ENCODE measurements around the gene CALHM3.

Gene CALHM3

GRCh38 chr10:103451091-103451813 lies 27.8 kb downstream of the CALHM3 start:
- H3K4me2 ChIP-seq, result peak overlapping the region; percentile 100
- peaks cover 37% of the 10 kb centered on the region for H3K36me3 ChIP-seq
- peak overlapping the region; percentile 84 for H3K9ac ChIP-seq
- peak overlapping the region; percentile 83 for H3K4me3 ChIP-seq
- H3K27me3 ChIP-seq, result no peaks in the 10 kb centered on the region
- peaks cover 36% of the 10 kb centered on the region for H4K20me1 ChIP-seq
- H3K9me3 ChIP-seq, result no peaks in the 10 kb centered on the region
- H3K27ac ChIP-seq, result peak overlapping the region; percentile 84
- no peak for TF ChIP-seq Cebpa-rat (IDR thresholded peaks at IDR 0.05)
- H3K4me1 ChIP-seq, result peaks cover 68% of the 10 kb centered on the region

GRCh38 chr10:103450201-103450695 lies 28.8 kb downstream of the CALHM3 start:
- peak overlapping the region; percentile 100 for H3K4me2 ChIP-seq
- H3K27ac ChIP-seq, result peak overlapping the region; percentile 84
- peaks cover 46% of the 10 kb centered on the region for H4K20me1 ChIP-seq
- peaks cover 47% of the 10 kb centered on the region for H3K36me3 ChIP-seq
- no peaks in the 10 kb centered on the region for H3K27me3 ChIP-seq
- H3K4me3 ChIP-seq, result peak overlapping the region; percentile 83
- no peaks in the 10 kb centered on the region for H3K9me3 ChIP-seq
- TF ChIP-seq Cebpa-rat (IDR thresholded peaks at IDR 0.05), result no peak
- H3K9ac ChIP-seq, result peak overlapping the region; percentile 84
- peaks cover 68% of the 10 kb centered on the region for H3K4me1 ChIP-seq

- Histone ChIP-seq H3K27ac (peak overlapping the region; percentile 84), H3K27me3 (no peaks in the 10 kb centered on the region), H3K36me3 (peaks cover 55% of the 10 kb centered on the region), H4K20me1 (peaks cover 53% of the 10 kb centered on the region), H3K4me1 (peaks cover 68% of the 10 kb centered on the region), H3K4me2 (peak overlapping the region; percentile 100), H3K4me3 (0 out of 2 replicates have a peak overlapping the region, but pooled peaks have one; percentile 16), H3K9ac (0 out of 2 replicates have a peak overlapping the region, but pooled peaks have one; percentile 84), H3K9me3 (no peaks in the 10 kb centered on the region)
- TF ChIP-seq Cebpa-rat (IDR thresholded peaks at IDR 0.05), result no peak
Measured at GRCh38 chr10:103449208-103450144, 29.6 kb downstream of the CALHM3 start.

GRCh38 chr10:103448746-103449145 lies 30.3 kb downstream of the CALHM3 start:
- H3K36me3 ChIP-seq, result peaks cover 62% of the 10 kb centered on the region
- 0 out of 2 replicates have a peak overlapping the region, but pooled peaks have one; percentile 2 for H3K27ac ChIP-seq
- H3K4me2 ChIP-seq, result peak overlapping the region; percentile 100

DNA sequence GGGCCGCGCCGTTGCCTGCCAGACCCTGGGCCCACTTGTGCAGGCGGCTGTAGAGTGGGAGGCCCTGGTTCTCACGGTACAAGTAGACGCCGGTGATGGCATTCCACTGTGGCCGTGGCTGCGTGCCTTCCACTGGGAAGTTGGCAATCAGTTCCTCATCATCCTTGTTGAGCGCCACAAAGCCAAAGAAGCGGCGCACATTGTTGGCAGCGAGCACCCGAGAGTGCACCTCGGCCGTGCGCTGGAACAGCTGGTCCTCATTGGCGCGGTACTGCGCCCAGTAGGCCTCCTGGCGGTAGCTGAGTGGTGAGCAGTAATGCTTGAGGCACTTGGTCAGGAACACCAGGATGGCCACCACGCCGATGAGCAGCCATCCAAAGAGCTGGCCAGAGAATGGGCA lies 31.9 kb downstream of the CALHM3 start:
- no peak for TF ChIP-seq Cebpa-rat (IDR thresholded peaks at IDR 0.05)

More at GRCh38 chr10:103448746-103449145, 30.3 kb downstream of the CALHM3 start:
- Histone ChIP-seq H4K20me1 (peaks cover 60% of the 10 kb centered on the region), H3K27me3 (no peaks in the 10 kb centered on the region), H3K4me1 (peaks cover 63% of the 10 kb centered on the region), H3K9me3 (no peaks in the 10 kb centered on the region), H3K4me3 (no peak overlapping the region), H3K9ac (no peak overlapping the region)
- no peak for TF ChIP-seq Cebpa-rat (IDR thresholded peaks at IDR 0.05)

GRCh38 chr10:103445767-103446567 lies 33.1 kb downstream of the CALHM3 start:
- Histone ChIP-seq H3K4me2 (no peak overlapping the region), H3K4me1 (peaks cover 41% of the 10 kb centered on the region), H4K20me1 (peaks cover 64% of the 10 kb centered on the region)

More for the DNA sequence above, 31.9 kb downstream of the CALHM3 start:
- no peaks in the 10 kb centered on the region for H3K9me3 ChIP-seq
- peak overlapping the region; percentile 42 for H3K4me2 ChIP-seq
- H3K4me1 ChIP-seq, result peaks cover 51% of the 10 kb centered on the region
- no peaks in the 10 kb centered on the region for H3K27me3 ChIP-seq
- H3K9ac ChIP-seq, result no peak overlapping the region
- H3K4me3 ChIP-seq, result no peak overlapping the region
- H3K27ac ChIP-seq, result 0 out of 2 replicates have a peak overlapping the region, but pooled peaks have one; percentile 22
- H4K20me1 ChIP-seq, result peaks cover 64% of the 10 kb centered on the region
- peaks cover 78% of the 10 kb centered on the region for H3K36me3 ChIP-seq

DNA sequence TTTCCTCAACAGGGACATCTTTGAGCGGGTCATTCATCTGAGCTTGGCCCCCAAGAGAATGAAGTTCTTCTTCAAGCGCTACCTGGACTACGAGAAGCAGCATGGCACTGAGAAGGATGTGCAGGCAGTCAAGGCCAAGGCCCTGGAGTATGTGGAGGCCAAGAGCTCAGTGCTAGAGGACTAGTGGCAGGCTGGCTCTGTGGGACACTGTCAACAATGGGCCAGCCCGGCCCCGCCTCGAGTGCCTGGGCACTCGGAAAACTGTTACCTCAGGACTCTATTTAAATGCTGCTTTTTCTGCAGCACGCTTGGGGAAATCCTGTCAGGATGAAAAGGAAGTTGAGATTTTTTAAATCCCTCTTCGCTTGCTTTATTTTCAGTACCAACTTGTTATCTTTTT lies 33.7 kb downstream of the CALHM3 start:
- peaks cover 35% of the 10 kb centered on the region for H3K4me1 ChIP-seq
- H3K27me3 ChIP-seq, result no peaks in the 10 kb centered on the region
- peaks cover 62% of the 10 kb centered on the region for H4K20me1 ChIP-seq
- H3K9ac ChIP-seq, result no peak overlapping the region
- no peak overlapping the region for H3K4me3 ChIP-seq
- no peak for TF ChIP-seq Cebpa-rat (IDR thresholded peaks at IDR 0.05)
- no peak overlapping the region for H3K4me2 ChIP-seq
- peaks cover 96% of the 10 kb centered on the region for H3K36me3 ChIP-seq
- H3K27ac ChIP-seq, result no peak overlapping the region
- no peaks in the 10 kb centered on the region for H3K9me3 ChIP-seq

More at GRCh38 chr10:103445767-103446567, 33.1 kb downstream of the CALHM3 start:
- Histone ChIP-seq H3K9me3 (no peaks in the 10 kb centered on the region), H3K27me3 (no peaks in the 10 kb centered on the region), H3K27ac (no peak overlapping the region), H3K9ac (no peak overlapping the region), H3K36me3 (peaks cover 90% of the 10 kb centered on the region), H3K4me3 (no peak overlapping the region)
- TF ChIP-seq Cebpa-rat (IDR thresholded peaks at IDR 0.05), result no peak

GRCh38 chr10:103444478-103444877 lies 34.6 kb downstream of the CALHM3 start:
- no peaks in the 10 kb centered on the region for H3K27me3 ChIP-seq

More at GRCh38 chr10:103444478-103444877, 34.6 kb downstream of the CALHM3 start:
- no peak overlapping the region for H3K4me2 ChIP-seq
- H3K4me3 ChIP-seq, result no peak overlapping the region
- peaks cover 100% of the 10 kb centered on the region for H3K36me3 ChIP-seq
- peaks cover 54% of the 10 kb centered on the region for H4K20me1 ChIP-seq
- peaks cover 26% of the 10 kb centered on the region for H3K4me1 ChIP-seq
- no peak for TF ChIP-seq Cebpa-rat (IDR thresholded peaks at IDR 0.05)
- H3K9ac ChIP-seq, result no peak overlapping the region
- H3K9me3 ChIP-seq, result no peaks in the 10 kb centered on the region
- no peak overlapping the region for H3K27ac ChIP-seq
